Esophagus squamous epithelium (tissue), 4 donors: ENCODE results near the gene LIMCH1.

ENCODE experiments used
- CTCF ChIP-seq, 6 experiments: fragments of 450-650 bp in 4 of 6; fragments of 200-600 bp in 2 of 6; sonication (generic) in 2 of 6; IDR thresholded peaks; one replicate each; pipeline ENCODE4 v1.5.1; 2016 to 2019; ENCODE audit warnings: antibody characterized with exemption in 6 of 6, mild to moderate bottlenecking in 4 of 6, moderate library complexity in 4 of 6
- POLR2A ChIP-seq, 4 donors: fragments of 450-650 bp; IDR thresholded peaks; one replicate each; pipeline ENCODE4 v1.6.1; 2017; ENCODE audit warnings: antibody characterized with exemption in 4 of 4, mild to moderate bottlenecking in 4 of 4, moderate library complexity in 3 of 4

DNA sequence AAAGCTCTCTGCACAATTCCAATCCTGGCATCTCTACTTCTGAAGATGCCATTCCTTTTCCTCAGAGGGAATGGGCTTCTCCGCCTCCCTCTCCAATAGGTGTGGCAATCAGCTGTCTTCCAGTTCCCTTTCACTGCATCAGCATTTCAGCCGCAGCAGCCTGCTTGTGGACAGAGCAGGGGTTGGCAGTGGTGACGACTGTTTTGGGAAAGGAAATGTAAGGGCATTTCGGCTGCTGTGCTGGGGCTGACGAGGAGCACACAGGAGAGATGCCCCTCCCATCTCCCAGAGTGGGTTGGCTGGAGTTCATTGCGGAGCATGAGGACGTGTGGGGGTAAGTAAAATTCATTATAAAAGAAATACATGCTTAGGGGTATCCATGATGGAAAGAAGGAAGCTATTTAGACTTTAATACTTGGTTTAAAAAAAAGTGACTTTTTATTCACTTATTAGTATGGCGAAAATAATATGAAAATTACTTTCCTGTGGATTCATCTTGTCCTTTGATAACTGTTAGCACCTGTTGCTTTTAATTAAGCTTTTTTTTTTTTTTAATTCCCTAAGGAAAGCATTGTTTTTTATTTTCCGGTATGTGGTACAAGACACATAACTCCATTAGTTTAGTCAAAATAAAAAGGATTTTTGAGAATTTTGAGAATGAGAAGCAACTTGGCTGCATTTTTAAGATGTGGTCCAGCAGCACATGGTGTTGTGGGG, at the start of gene LIMCH1:
- TF ChIP-seq CTCF (IDR thresholded peaks at IDR 0.05): no peak
- TF ChIP-seq POLR2A (IDR thresholded peaks at IDR 0.05): no peak
